Activated naive CD4-positive, alpha-beta T cell treated with anti-CD3 and anti-CD28 coated beads, Interleukin-2, amount 50 U/mL, for 72 hours (primary cell): ENCODE data around the gene CHKB. TPM values are rescaled to one million over a fixed set of nuclear protein-coding genes. Genes with fewer than 3 reads are reported as not detected.

Experiments
- ATAC-seq, 2 donors: fragments of 150-1000 bp; cut with Tn5 transposase; 2 replicates each; pipeline ENCODE4 v1.10.0; 2021; ENCODE audit warnings: mild to moderate bottlenecking in 2 of 2, moderate library complexity in 2 of 2
- DNase-seq, 2 donors: peaks; one replicate each; pipeline ENCODE4 v3.0.0; 2021 to 2022; ENCODE audit warnings: low spot score in 2 of 2
- H3K27ac Mint-ChIP-seq, 2 donors: one replicate each; pipeline ENCODE4 v1.8.0; 2022; ENCODE audit warnings: mild to moderate bottlenecking in 2 of 2, mixed read lengths in 2 of 2
- H3K36me3 Mint-ChIP-seq, 2 donors: one replicate each; pipeline ENCODE4 v1.8.0; 2022; ENCODE audit warnings: mixed read lengths in 2 of 2
- H3K9me3 Mint-ChIP-seq, 2 donors: one replicate each; pipeline ENCODE4 v1.8.0; 2022; ENCODE audit warnings: mixed read lengths in 2 of 2
- total RNA-seq, 2 donors: library from RNA; stranded (reverse); gene quantifications; one replicate each; pipeline ENCODE4 v1.2.3, GENCODE V29; 2022

The CHKB gene
- total RNA-seq, 2 donors from 2014 or later = 83.8 to 127 TPM

GRCh38 chr22:50583294-50583861 lies 729 bp upstream of the CHKB start:
- Mint-ChIP-seq H3K9me3 (no peaks in the 10 kb centered on the region), H3K27ac (peak overlapping the region; percentile 96 to 98), H3K36me3 (peaks cover 5 to 16% of the 10 kb centered on the region in 2 donors)
- ATAC-seq = peak; percentile 14 to 35
- no peak for DNase-seq

DNA sequence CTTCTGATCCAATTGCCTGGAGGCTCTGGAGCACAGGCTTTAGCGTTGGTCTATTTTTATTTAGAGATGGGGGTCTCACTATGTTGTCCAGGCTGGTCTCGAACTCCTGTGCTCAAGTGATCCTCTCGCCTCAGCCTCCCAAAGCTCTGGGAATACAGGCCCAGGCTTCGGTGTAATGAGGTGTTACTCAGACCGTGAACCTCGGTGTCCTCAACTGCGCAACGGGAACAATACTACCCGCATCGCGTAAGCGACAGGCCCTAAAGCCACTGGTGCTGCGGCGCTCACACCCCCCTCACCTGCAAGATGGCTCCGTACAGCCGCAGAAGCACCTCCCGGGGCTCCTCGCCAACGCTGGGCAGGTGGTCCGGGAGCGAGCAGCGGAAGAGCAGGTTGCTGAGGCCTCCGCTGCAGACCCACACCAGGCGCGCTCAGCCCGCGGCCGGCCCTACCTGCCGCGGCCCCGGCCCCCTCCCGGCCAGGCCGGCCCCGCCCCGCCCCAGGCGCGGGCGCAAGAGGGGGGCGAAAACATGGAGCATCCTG lies 628 bp downstream of the CHKB start:
- H3K36me3 Mint-ChIP-seq = peaks cover 5 to 16% of the 10 kb centered on the region in 2 donors
- DNase-seq = peak in 1 of 2 donors; percentile 43
- peak in 1 of 2 donors; percentile 17 for ATAC-seq
- no peaks in the 10 kb centered on the region for H3K9me3 Mint-ChIP-seq
- peak overlapping the region; percentile 96 to 98 for H3K27ac Mint-ChIP-seq

DNA sequence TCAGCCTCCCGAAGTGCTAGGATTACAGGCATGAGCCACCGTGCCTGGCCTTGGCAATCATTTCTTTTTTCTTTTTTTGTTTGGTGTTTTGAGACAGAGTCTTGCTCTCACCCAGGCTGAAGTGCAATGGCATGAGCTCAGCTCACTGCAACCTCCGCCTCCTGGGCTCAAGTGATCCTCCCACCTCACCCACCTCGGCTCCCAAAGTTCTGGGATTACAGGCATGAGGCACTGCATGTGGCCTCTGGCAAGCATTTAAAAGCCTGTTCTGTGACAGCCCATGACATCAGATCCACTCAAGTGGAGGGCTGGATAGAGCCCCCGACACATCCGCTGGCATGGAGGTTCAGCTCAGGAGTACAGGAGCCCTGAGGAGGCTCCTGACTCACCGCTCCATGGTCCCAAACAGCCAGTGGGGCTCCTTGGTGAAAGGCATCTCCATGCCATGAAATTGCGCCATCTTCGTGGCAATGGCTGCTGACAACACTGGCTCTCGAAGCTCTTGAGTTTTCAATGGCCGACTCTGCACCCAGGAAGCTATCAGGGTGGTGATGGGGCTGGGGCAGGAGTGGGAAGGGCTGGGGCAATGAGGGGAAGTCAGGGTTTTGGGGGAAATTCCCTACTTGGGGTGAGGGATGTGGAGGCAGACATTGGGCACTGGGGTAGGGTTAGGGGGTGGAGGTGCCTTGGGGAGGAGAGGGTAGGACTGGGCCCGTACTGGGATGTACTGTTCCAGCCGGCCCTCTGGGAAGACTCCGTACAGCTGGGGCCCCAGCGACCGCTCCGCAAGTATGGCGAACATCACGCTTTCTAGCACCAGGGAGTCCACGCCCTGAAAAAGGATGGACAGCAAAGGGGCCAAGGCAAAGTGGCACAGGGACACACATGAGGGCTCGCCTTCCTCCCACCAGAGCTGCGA lies 1.4 kb downstream of the CHKB start:
- no peak for DNase-seq
- peaks cover 5 to 16% of the 10 kb centered on the region in 2 donors for H3K36me3 Mint-ChIP-seq
- no peaks in the 10 kb centered on the region for H3K9me3 Mint-ChIP-seq
- H3K27ac Mint-ChIP-seq = peak overlapping the region; percentile 89 to 96
- ATAC-seq = no peak

- no peak for DNase-seq
- no peak for ATAC-seq
- H3K36me3 Mint-ChIP-seq = peaks cover 5 to 16% of the 10 kb centered on the region in 2 donors
- no peaks in the 10 kb centered on the region for H3K9me3 Mint-ChIP-seq
- H3K27ac Mint-ChIP-seq = no peak overlapping the region
Observed at GRCh38 chr22:50579752-50580151, 2.9 kb downstream of the CHKB start.

- Mint-ChIP-seq H3K27ac (no peak overlapping the region), H3K9me3 (no peaks in the 10 kb centered on the region), H3K36me3 (peaks cover 5 to 16% of the 10 kb centered on the region in 2 donors)
- DNase-seq (no peak), ATAC-seq (no peak)
Observed at GRCh38 chr22:50578776-50579310, 3.8 kb downstream of the CHKB start.

GRCh38 chr22:50577987-50578775 lies 4.5 kb downstream of the CHKB start, which contains the start of gene CPT1B:
CPT1B (minus strand) TSS chr22:50578427; CDS start chr22:50577915, 512 bp downstream.
- Mint-ChIP-seq H3K9me3 (no peaks in the 10 kb centered on the region), H3K36me3 (peaks cover 0 to 10% of the 10 kb centered on the region in 2 donors), H3K27ac (peak within 1 kb of the TSS in 1 of 2 donors; percentile 18)
- DNase-seq (no peak), ATAC-seq (no peak)

DNA sequence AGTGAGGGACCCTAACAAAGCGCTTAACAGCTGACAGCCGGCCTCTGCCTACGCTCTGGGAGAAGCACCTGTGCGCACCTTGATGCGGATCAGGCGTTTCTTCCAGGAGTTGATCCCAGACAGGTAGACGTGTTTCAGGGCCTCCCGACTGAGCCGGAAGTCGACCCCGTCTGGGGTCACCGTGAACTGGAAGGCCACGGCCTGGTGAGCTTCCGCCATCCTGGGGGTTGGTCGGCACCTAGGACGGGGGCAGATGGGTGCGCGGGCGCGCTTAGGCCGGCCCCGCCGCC lies 5.0 kb downstream of the CHKB start:
- no peak for ATAC-seq
- Mint-ChIP-seq H3K9me3 (no peaks in the 10 kb centered on the region), H3K36me3 (peaks cover 0 to 13% of the 10 kb centered on the region in 2 donors), H3K27ac (no peak overlapping the region)
- DNase-seq = no peak

DNA sequence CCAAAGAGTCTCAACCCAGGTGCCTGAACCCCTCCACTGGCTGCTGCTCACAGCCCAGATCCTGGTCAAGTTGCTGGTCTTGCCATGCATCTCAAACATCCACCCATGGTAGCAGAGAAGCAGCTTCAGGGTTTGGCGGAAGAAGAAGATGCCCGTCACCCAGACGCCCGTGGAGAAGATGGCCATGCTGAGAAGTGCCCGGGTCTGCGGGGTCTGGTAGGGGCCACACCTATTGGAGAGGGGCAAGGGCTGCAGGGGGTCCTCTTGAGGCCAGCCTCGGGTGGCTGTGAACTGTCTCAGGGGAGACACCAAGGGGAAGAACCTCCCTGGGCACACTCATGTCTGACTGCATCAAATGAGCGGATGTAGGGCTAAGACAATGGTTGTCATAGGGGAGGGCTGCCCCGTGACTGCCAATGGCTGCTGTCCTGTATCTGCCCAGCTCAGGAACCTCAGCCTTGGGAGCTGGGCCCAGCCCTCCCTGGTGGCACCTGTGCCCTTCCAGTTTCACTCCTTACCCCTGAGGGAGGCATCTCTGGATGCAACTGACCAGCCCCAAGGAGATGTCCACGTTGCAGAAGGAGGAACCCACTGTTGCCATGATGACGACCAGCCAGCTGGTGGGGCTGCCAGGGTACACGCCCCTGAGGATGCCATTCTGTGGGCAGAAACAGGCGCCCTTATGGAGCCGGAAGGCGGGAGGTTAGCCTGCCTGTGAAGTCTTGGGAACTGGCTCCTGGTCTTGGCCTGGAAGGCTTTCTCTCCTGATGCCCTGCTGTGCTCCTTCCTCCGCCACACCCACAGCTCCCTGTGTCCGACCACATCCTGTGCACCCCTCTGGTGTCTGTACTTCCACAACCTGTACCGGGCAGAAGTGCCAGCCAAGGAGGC lies 5.6 kb downstream of the CHKB start:
- H3K36me3 Mint-ChIP-seq = peaks cover 0 to 17% of the 10 kb centered on the region in 2 donors
- no peaks in the 10 kb centered on the region for H3K9me3 Mint-ChIP-seq
- no peak for DNase-seq
- H3K27ac Mint-ChIP-seq = peak overlapping the region in 1 of 2 donors; percentile 18
- ATAC-seq = no peak

DNA sequence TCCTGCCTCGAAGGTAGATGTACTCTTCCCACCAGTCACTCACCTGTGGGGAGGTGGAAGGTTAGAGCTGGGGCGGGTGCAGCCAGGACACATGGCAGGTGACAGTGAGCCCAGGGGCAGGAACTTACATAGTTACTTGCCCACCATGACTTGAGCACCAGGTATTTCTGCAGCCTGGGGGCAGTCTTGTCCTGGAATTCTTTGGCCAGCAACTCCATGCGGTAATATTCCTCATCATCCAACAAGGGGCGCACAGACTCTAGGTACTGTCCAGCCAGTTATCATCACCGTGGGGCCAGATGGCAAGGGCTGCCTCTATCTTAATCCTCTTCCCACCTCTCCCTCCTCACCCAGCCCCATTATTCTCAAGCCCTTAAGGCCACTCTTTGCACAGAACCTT lies 6.6 kb downstream of the CHKB start:
- DNase-seq (no peak), ATAC-seq (no peak)
- Mint-ChIP-seq H3K27ac (peak overlapping the region in 1 of 2 donors; percentile 56), H3K36me3 (peaks cover 0 to 17% of the 10 kb centered on the region in 2 donors), H3K9me3 (no peaks in the 10 kb centered on the region)

DNA sequence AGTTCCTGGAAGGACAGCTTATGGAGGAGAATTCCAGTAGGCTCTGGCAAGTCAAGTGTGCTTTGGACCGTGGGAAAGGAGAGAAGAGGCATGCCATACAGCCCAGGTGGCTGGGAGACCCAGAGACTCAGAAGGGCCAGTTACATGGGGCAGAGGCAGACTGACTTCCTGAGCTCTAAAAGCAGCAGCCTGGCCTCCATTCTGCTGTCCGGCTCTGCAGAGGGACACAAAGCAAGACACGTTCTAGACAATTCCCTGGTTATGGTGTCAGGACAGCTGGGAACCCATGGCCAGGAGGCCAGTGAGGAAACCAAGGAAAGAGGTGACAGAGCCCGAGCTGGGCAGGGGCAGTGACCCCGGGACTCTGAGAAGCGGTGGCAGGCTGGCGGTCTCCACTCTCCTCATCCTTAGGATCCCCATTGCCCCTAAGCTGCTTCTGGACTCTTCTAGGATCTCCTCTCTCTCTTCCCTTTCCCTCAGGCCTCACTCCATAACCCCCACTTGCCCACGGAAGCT lies 7.2 kb downstream of the CHKB start:
- H3K9me3 Mint-ChIP-seq = no peaks in the 10 kb centered on the region
- H3K27ac Mint-ChIP-seq = peak overlapping the region in 1 of 2 donors; percentile 56
- ATAC-seq (no peak), DNase-seq (no peak)
- peaks cover 0 to 17% of the 10 kb centered on the region in 2 donors for H3K36me3 Mint-ChIP-seq

- Mint-ChIP-seq H3K36me3 (peaks cover 1 to 8% of the 10 kb centered on the region in 2 donors), H3K27ac (no peak overlapping the region), H3K9me3 (no peaks in the 10 kb centered on the region)
- no peak for ATAC-seq
- no peak for DNase-seq
Observed at GRCh38 chr22:50574383-50574755, 8.3 kb downstream of the CHKB start.

- Mint-ChIP-seq H3K9me3 (no peaks in the 10 kb centered on the region), H3K36me3 (peaks cover 5 to 7% of the 10 kb centered on the region in 2 donors), H3K27ac (peak overlapping the region in 1 of 2 donors; percentile 55)
- ATAC-seq (no peak), DNase-seq (no peak)
Observed at GRCh38 chr22:50573491-50574382, 8.9 kb downstream of the CHKB start.

GRCh38 chr22:50572965-50573364 lies 9.7 kb downstream of the CHKB start:
- no peak for DNase-seq
- no peak for ATAC-seq
- H3K36me3 Mint-ChIP-seq = peaks cover 5 to 7% of the 10 kb centered on the region in 2 donors
- H3K27ac Mint-ChIP-seq = no peak overlapping the region
- H3K9me3 Mint-ChIP-seq = no peaks in the 10 kb centered on the region

DNA sequence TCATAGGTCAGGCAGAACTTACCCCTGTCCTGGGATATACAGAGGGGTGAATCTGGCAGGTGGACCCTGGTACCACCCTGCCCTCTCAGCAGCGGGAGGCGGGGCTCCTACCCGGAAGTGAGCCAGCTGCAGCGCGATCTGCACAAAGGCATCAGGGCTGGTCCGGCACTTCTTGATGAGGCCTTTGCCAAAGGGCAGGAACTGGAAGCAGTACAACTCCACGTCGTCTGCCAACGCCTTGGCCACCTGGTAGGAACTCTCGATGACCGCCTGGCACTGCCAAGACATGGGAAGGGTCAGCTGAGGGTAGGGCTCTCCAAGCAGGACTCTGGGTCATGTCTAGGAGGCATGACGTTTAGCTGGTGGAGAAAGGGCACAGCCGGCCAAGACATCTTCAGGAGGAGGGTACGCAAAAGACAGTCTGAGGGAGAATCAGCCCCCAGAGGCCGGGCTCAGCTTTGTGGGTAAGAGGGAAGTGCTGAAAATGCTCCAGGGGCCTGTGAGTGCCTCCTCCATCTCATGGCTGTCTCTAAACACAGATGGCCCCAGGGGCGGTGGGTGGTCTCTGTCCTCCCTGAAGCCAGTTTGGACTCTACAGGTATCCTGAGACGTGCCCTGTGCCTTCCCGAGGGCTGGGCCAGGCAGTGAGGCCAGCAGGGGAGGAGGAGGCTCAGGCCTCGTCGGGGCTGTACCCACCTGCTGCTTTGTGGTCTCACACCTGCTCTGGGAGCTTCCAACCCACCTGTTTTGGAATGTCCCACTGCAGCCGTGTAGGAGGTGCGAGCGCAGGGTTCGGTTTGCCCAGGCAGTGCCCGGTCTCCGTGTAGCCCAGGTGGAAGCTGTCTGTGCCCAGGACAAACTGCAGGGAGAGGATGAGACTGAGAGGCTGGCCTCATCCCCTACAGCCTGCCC lies 11.1 kb downstream of the CHKB start:
- ATAC-seq (no peak), DNase-seq (no peak)
- no peaks in the 10 kb centered on the region for H3K9me3 Mint-ChIP-seq
- H3K36me3 Mint-ChIP-seq = peaks cover 5 to 7% of the 10 kb centered on the region in 2 donors
- H3K27ac Mint-ChIP-seq = peak overlapping the region in 1 of 2 donors; percentile 60
